H9 (cell line): ENCODE results near the gene CXCL5. TPM values are rescaled to one million over a fixed set of nuclear protein-coding genes. Genes with fewer than 3 reads are reported as not detected.

Experiments used
- DNase-seq: peaks from one replicate; pipeline ENCODE4 v3.0.0-alpha.2; 2017
- H2AFZ ChIP-seq: one replicate; pipeline ENCODE4 v1.6.1; 2013; ENCODE audit warnings: mild to moderate bottlenecking, low read length, control low read depth, moderate library complexity
- H2AK5ac ChIP-seq: 2 replicates; pipeline ENCODE4 v1.6.1; 2013; ENCODE audit warnings: low read length, control low read depth, mixed read lengths; ENCODE audit not compliant: insufficient read length
- H2BK120ac ChIP-seq: one replicate; pipeline ENCODE4 v1.6.1; 2013; ENCODE audit warnings: low read depth, mild to moderate bottlenecking, low read length, control low read depth, inconsistent platforms; ENCODE audit not compliant: poor library complexity, severe bottlenecking
- H2BK12ac ChIP-seq: 2 replicates; pipeline ENCODE4 v1.6.1; 2013; ENCODE audit warnings: low read length, control low read depth, mixed read lengths, low read depth; ENCODE audit not compliant: insufficient read length
- H2BK15ac ChIP-seq: 2 replicates; pipeline ENCODE4 v1.6.1; 2013; ENCODE audit warnings: low read depth, low read length, control low read depth
- H2BK20ac ChIP-seq: one replicate; pipeline ENCODE4 v1.6.1; 2013; ENCODE audit warnings: low read depth, mild to moderate bottlenecking, low read length, control low read depth, inconsistent platforms; ENCODE audit not compliant: poor library complexity, severe bottlenecking
- H2BK5ac ChIP-seq: 2 replicates; pipeline ENCODE4 v1.6.1; 2013; ENCODE audit warnings: low read length, control low read depth, mixed read lengths; ENCODE audit not compliant: insufficient read length
- H3K14ac ChIP-seq: 2 replicates; pipeline ENCODE4 v1.6.1; 2013; ENCODE audit warnings: low read length, control low read depth; ENCODE audit not compliant: insufficient read depth
- H3K18ac ChIP-seq: 2 replicates; pipeline ENCODE4 v1.6.1; 2013; ENCODE audit warnings: low read depth, mild to moderate bottlenecking, mixed read lengths, low read length, control low read depth; ENCODE audit not compliant: insufficient read length
- H3K23ac ChIP-seq: 2 replicates; pipeline ENCODE4 v1.6.1; 2013; ENCODE audit warnings: low read length, control low read depth, mixed read lengths, low read depth; ENCODE audit not compliant: insufficient read length
- H3K23me2 ChIP-seq: 2 replicates; pipeline ENCODE4 v1.6.1; 2013; ENCODE audit warnings: low read depth, mild to moderate bottlenecking, mixed read lengths, low read length, control low read depth; ENCODE audit not compliant: insufficient read length, poor library complexity, severe bottlenecking
- H3K27ac ChIP-seq: 2 replicates; pipeline ENCODE4 v1.5.1; 2013; ENCODE audit warnings: low read length, control low read depth, mixed read lengths, low read depth; ENCODE audit not compliant: insufficient read length
- H3K27me3 ChIP-seq: 2 replicates; pipeline ENCODE4 v1.6.1; 2013; ENCODE audit warnings: low read length, control low read depth, inconsistent platforms; ENCODE audit not compliant: insufficient read depth
- H3K4ac ChIP-seq: 2 replicates; pipeline ENCODE4 v1.6.1; 2013; ENCODE audit warnings: low read depth, mild to moderate bottlenecking, control low read depth, inconsistent platforms, low read length, moderate library complexity
- H3K4me1 ChIP-seq: 2 replicates; pipeline ENCODE4 v1.6.1; 2013; ENCODE audit warnings: low read length, control low read depth, inconsistent platforms; ENCODE audit not compliant: insufficient read depth
- H3K4me2 ChIP-seq: 2 replicates; pipeline ENCODE4 v1.6.1; 2013; ENCODE audit warnings: low read length, control low read depth, mixed read lengths; ENCODE audit not compliant: insufficient read length, insufficient read depth
- H3K56ac ChIP-seq: 2 replicates; pipeline ENCODE4 v1.6.1; 2013; ENCODE audit warnings: low read depth, mild to moderate bottlenecking, mixed read lengths, low read length, control low read depth; ENCODE audit not compliant: insufficient read length
- H3K79me1 ChIP-seq: 2 replicates; pipeline ENCODE4 v1.6.1; 2013; ENCODE audit warnings: low read depth, mild to moderate bottlenecking, moderate library complexity, low read length, control low read depth, inconsistent platforms; ENCODE audit not compliant: insufficient read depth, poor library complexity, severe bottlenecking
- H3K79me2 ChIP-seq: 2 replicates; pipeline ENCODE4 v1.6.1; 2013; ENCODE audit warnings: low read length, control low read depth, inconsistent platforms; ENCODE audit not compliant: insufficient read depth
- H3K9ac ChIP-seq: 2 replicates; pipeline ENCODE4 v1.6.1; 2013; ENCODE audit warnings: low read length, control low read depth, mixed read lengths; ENCODE audit not compliant: insufficient read length; ENCODE audit errors: extremely low read depth
- H3K9me3 ChIP-seq: one replicate; pipeline ENCODE4 v1.6.1; 2013; ENCODE audit warnings: low read depth, low read length, inconsistent platforms; ENCODE audit not compliant: control insufficient read depth
- H3T11ph ChIP-seq: one replicate; pipeline ENCODE4 v1.6.1; 2013; ENCODE audit warnings: mild to moderate bottlenecking, low read length, control low read depth, inconsistent platforms
- H4K20me1 ChIP-seq: one replicate; pipeline ENCODE4 v1.6.1; 2013; ENCODE audit not compliant: control insufficient read depth, insufficient read length, insufficient read depth
- H4K5ac ChIP-seq: 2 replicates; pipeline ENCODE4 v1.6.1; 2013; ENCODE audit warnings: low read depth, mild to moderate bottlenecking, mixed read lengths, low read length, control low read depth; ENCODE audit not compliant: insufficient read length
- H4K8ac ChIP-seq: replicated peaks from 2 replicates; pipeline ENCODE4 v1.6.1; 2013; ENCODE audit warnings: low read length, control low read depth, mixed read lengths, low read depth; ENCODE audit not compliant: insufficient read length
- H4K91ac ChIP-seq: 2 replicates; pipeline ENCODE4 v1.6.1; 2013; ENCODE audit warnings: low read depth, mild to moderate bottlenecking, moderate library complexity, mixed read lengths, low read length, control low read depth; ENCODE audit not compliant: insufficient read length
- H3K27ac Mint-ChIP-seq, 3 experiments: 2 replicates in 2 of 3; 3 replicates in 1 of 3; pipeline ENCODE4 v1.8.0; 2020 to 2021; ENCODE audit warnings: mixed read lengths in 3 of 3, mild to moderate bottlenecking in 1 of 3, moderate library complexity in 1 of 3
- H3K27me3 Mint-ChIP-seq: 2 replicates; pipeline ENCODE4 v1.8.0; 2021; ENCODE audit warnings: low read depth, mild to moderate bottlenecking, moderate library complexity, mixed read lengths
- H3K36me3 Mint-ChIP-seq, 3 experiments: 2 replicates in 2 of 3; 3 replicates in 1 of 3; pipeline ENCODE4 v1.8.0; 2020 to 2021; ENCODE audit warnings: low read depth in 3 of 3, mixed read lengths in 3 of 3; ENCODE audit not compliant: insufficient read depth in 1 of 3
- H3K4me1 Mint-ChIP-seq, 2 experiments: 2 replicates each; pipeline ENCODE4 v1.8.0; 2020; ENCODE audit warnings: mixed read lengths in 2 of 2
- H3K4me3 Mint-ChIP-seq, 2 experiments: 2 replicates in 1 of 2; 3 replicates in 1 of 2; pipeline ENCODE4 v1.8.0; 2020 to 2021; ENCODE audit warnings: mild to moderate bottlenecking in 2 of 2, mixed read lengths in 2 of 2, moderate library complexity in 1 of 2
- H3K9me3 Mint-ChIP-seq, 2 experiments: 2 replicates in 1 of 2; 3 replicates in 1 of 2; pipeline ENCODE4 v1.8.0; 2020; ENCODE audit warnings: mild to moderate bottlenecking in 2 of 2, mixed read lengths in 2 of 2, moderate library complexity in 1 of 2
- CTCF ChIP-seq: fragments of 200-600 bp; sonication (generic); conservative IDR thresholded peaks from 3 replicates; pipeline ENCODE4 v1.8.0; 2021; ENCODE audit warnings: antibody characterized with exemption, mild to moderate bottlenecking
- WGBS: extraction: QIAGEN DNeasy Blood & Tissue Kit; methylation state at CpG from one replicate; pipeline ENCODE4 v1.1.7; 2013; ENCODE audit warnings: missing lambda C conversion rate, low lambda C conversion rate, mixed read lengths; ENCODE audit not compliant: insufficient read length; ENCODE audit errors: extremely low coverage; 5-methylcytosine and 5-hydroxymethylcytosine counted together
- total RNA-seq: library from RNA; stranded (reverse); gene quantifications from 2 replicates; pipeline ENCODE4 v1.2.1, GENCODE V29; 2021

CXCL5 gene
- total RNA-seq, 1 experiment from 2014 or later, result 9.2 TPM

GRCh38 chr4:74021601-74022000 lies 23.1 kb upstream of the CXCL5 start:
- H3K4me3 Mint-ChIP-seq, result no peak overlapping the region
- H3K27ac Mint-ChIP-seq, result no peak overlapping the region

More at GRCh38 chr4:74021601-74022000, 23.1 kb upstream of the CXCL5 start:
- no peaks in the 10 kb centered on the region for H4K20me1 ChIP-seq
- H3K9ac ChIP-seq, result no peak overlapping the region
- H2AFZ ChIP-seq, result no peak overlapping the region
- no peak overlapping the region for H4K91ac ChIP-seq
- H3K27me3 ChIP-seq, result no peaks in the 10 kb centered on the region
- H2BK15ac ChIP-seq, result no peak overlapping the region
- H3K9me3 Mint-ChIP-seq, result peaks cover 3% of the 10 kb centered on the region in 2 experiments; a peak in 4 of 5 replicates
- H3K23me2 ChIP-seq, result no peaks in the 10 kb centered on the region
- no peak overlapping the region for H2AK5ac ChIP-seq
- no peak for TF ChIP-seq CTCF
- no peak overlapping the region for H2BK120ac ChIP-seq
- no peak overlapping the region for H3K27ac ChIP-seq
- peaks cover 2% of the 10 kb centered on the region; the same call in 1 of the 2 replicates for H3K4me1 ChIP-seq
- H2BK20ac ChIP-seq, result no peak overlapping the region
- no peak for DNase-seq
- H3K79me2 ChIP-seq, result no peaks in the 10 kb centered on the region
- peaks cover 0 to 6% (median 4%) of the 10 kb centered on the region in 3 experiments; a peak in 4 of 7 replicates for H3K36me3 Mint-ChIP-seq
- no peak overlapping the region for H2BK12ac ChIP-seq
- H3K14ac ChIP-seq, result no peak overlapping the region
- H3K4ac ChIP-seq, result no peak overlapping the region
- H4K8ac ChIP-seq, result no peak overlapping the region
- H4K5ac ChIP-seq, result no peak overlapping the region
- H3K4me1 Mint-ChIP-seq, result peaks cover 0 to 2% of the 10 kb centered on the region in 2 experiments; a peak in 2 of 4 replicates
- H2BK5ac ChIP-seq, result no peak overlapping the region
- H3K56ac ChIP-seq, result no peak overlapping the region
- no peaks in the 10 kb centered on the region for H3K79me1 ChIP-seq
- H3K18ac ChIP-seq, result no peak overlapping the region
- H3T11ph ChIP-seq, result no peak overlapping the region
- H3K23ac ChIP-seq, result no peak overlapping the region
- no peaks in the 10 kb centered on the region for H3K9me3 ChIP-seq
- H3K4me2 ChIP-seq, result no peak overlapping the region
- no CpG with 5 or more reads among the region's 2 CpGs for WGBS
- H3K27me3 Mint-ChIP-seq, result no peaks in the 10 kb centered on the region
